K562 (cell line): Measurements from ENCODE around the gene CARMIL3. TPM values are rescaled to one million over a fixed set of nuclear protein-coding genes. Genes with fewer than 3 reads are reported as not detected.

Experiments used
- BRD9 ChIP-seq: fragments of 450-650 bp; IDR thresholded peaks from 2 replicates; pipeline ENCODE4 v1.6.1; 2018; ENCODE audit warnings: low read depth; ENCODE audit not compliant: partially characterized antibody
- CBX2 ChIP-seq: fragments of 200-600 bp; sonication (generic); IDR thresholded peaks from one replicate; pipeline ENCODE4 v1.6.1; 2012; ENCODE audit warnings: mild to moderate bottlenecking, low read length, inconsistent platforms; ENCODE audit not compliant: insufficient read depth, poor library complexity, severe bottlenecking
- CTBP1 ChIP-seq: fragments of 450-650 bp; IDR thresholded peaks from 2 replicates; pipeline ENCODE4 v1.6.1; 2016; ENCODE audit warnings: borderline replicate concordance
- CTCF ChIP-seq, 3 experiments: IDR thresholded peaks in 2 of 3; conservative IDR thresholded peaks in 1 of 3; 2 replicates each; pipeline ENCODE4 v1.5.1; 2011 to 2012; ENCODE audit warnings: low read length in 3 of 3, mild to moderate bottlenecking in 3 of 3, control low read depth in 2 of 3, improper control_type of control experiment in 1 of 3, inconsistent platforms in 1 of 3, low read depth in 1 of 3, mixed read lengths in 1 of 3, moderate library complexity in 1 of 3; ENCODE audit not compliant: insufficient read depth in 2 of 3
- DACH1 ChIP-seq: fragments of 450-650 bp; IDR thresholded peaks from 2 replicates; pipeline ENCODE4 v1.6.1; 2018; ENCODE audit not compliant: partially characterized antibody
- DPF2 ChIP-seq: fragments of 450-650 bp; IDR thresholded peaks from 2 replicates; pipeline ENCODE4 v1.6.1; 2016
- EZH2 ChIP-seq: IDR thresholded peaks from 2 replicates; pipeline ENCODE4 v1.6.1; 2012; ENCODE audit warnings: low read depth, mild to moderate bottlenecking, inconsistent platforms, low read length, borderline replicate concordance
- GABPB1 ChIP-seq: sonication (generic); formaldehyde crosslinking; IDR thresholded peaks from 2 replicates; pipeline ENCODE4 v1.8.0; 2022; ENCODE audit warnings: mild to moderate bottlenecking, missing genetic modification reagents
- HDAC8 ChIP-seq: fragments of 450-650 bp; IDR thresholded peaks from 2 replicates; pipeline ENCODE4 v1.6.1; 2016; ENCODE audit warnings: mild to moderate bottlenecking, missing genetic modification characterization, moderate library complexity, missing compliant biosample characterization
- HMG20B ChIP-seq: fragments of 250-450 bp; sonication (Bioruptor Pico); IDR thresholded peaks from 2 replicates; pipeline ENCODE4 v1.5.0; 2021; ENCODE audit warnings: mild to moderate bottlenecking
- HMGN3 ChIP-seq: IDR thresholded peaks from 2 replicates; pipeline ENCODE4 v1.6.1; 2011; ENCODE audit warnings: borderline replicate concordance, low read depth, mild to moderate bottlenecking, mixed read lengths, low read length; ENCODE audit not compliant: insufficient read length; ENCODE audit errors: extremely low read depth
- KAT8 ChIP-seq: fragments of 450-650 bp; IDR thresholded peaks from 2 replicates; pipeline ENCODE4 v1.6.1; 2016; ENCODE audit warnings: low read depth, mild to moderate bottlenecking
- LARP7 ChIP-seq: fragments of 450-650 bp; IDR thresholded peaks from 2 replicates; pipeline ENCODE4 v1.6.1; 2016
- MEF2A ChIP-seq: IDR thresholded peaks from 2 replicates; pipeline ENCODE4 v1.6.1; 2011; ENCODE audit warnings: low read depth, mild to moderate bottlenecking, low read length, moderate library complexity; ENCODE audit not compliant: control insufficient read depth
- PPARD ChIP-seq: fragments of 250-450 bp; sonication (Bioruptor Pico); IDR thresholded peaks from 2 replicates; pipeline ENCODE4 v1.8.0; 2022; ENCODE audit warnings: inconsistent platforms, mild to moderate bottlenecking, moderate library complexity
- PREB ChIP-seq: sonication (generic); formaldehyde crosslinking; IDR thresholded peaks from 2 replicates; pipeline ENCODE4 v1.8.1; 2023; ENCODE audit warnings: mild to moderate bottlenecking, missing genetic modification reagents
- RUNX1 ChIP-seq: sonication (generic); IDR thresholded peaks from 2 replicates; pipeline ENCODE4 v1.6.1; 2016; ENCODE audit warnings: antibody characterized with exemption, low read depth
- SAP30 ChIP-seq: fragments of 200-600 bp; sonication (generic); IDR thresholded peaks from 2 replicates; pipeline ENCODE4 v1.6.1; 2012; ENCODE audit warnings: borderline replicate concordance, low read depth, mild to moderate bottlenecking, moderate library complexity, low read length, control low read depth, inconsistent platforms; ENCODE audit not compliant: insufficient read depth, poor library complexity, severe bottlenecking
- SUPT5H ChIP-seq: fragments of 450-650 bp; IDR thresholded peaks from 2 replicates; pipeline ENCODE4 v1.6.1; 2016
- TAF15 ChIP-seq: fragments of 200-400 bp; formaldehyde crosslinking; IDR thresholded peaks from 2 replicates; pipeline ENCODE4 v1.6.1; 2017; ENCODE audit warnings: mild to moderate bottlenecking, low read depth, low read length, moderate library complexity
- ZBTB17 ChIP-seq: fragments of 450-650 bp; formaldehyde crosslinking; IDR thresholded peaks from 2 replicates; pipeline ENCODE4 v1.4.0; 2020; ENCODE audit warnings: mild to moderate bottlenecking
- ZFPM2 ChIP-seq: fragments of 250-450 bp; sonication (Bioruptor Pico); IDR thresholded peaks from 2 replicates; pipeline ENCODE4 v1.5.1; 2022; ENCODE audit warnings: mild to moderate bottlenecking
- polyA plus RNA-seq, 8 experiments: library from polyadenylated mRNA; depleted of rRNA in 4 of 8; stranded (reverse) in 5 of 8; unstranded in 3 of 8; fragments of >200 nt; fragmentation: Nextera tagmentation in 2 of 8; fragmentation: Illumina TruSeq in 1 of 8; extraction: Ambion mirVana in 2 of 8; extraction: Trizol in 1 of 8; gene quantifications; 2 replicates each; pipeline versions ENCODE4 v1.2.1 to v1.2.3, GENCODE V29; 2011 to 2014; ENCODE audit warnings: inconsistent platforms in 1 of 8, missing spikeins in 1 of 8
- total RNA-seq, 7 experiments: library from RNA; depleted of rRNA in 6 of 7; stranded (reverse); fragments of >200 nt in 6 of 7; fragmentation: Illumina TruSeq in 2 of 7; extraction: Trizol in 2 of 7; gene quantifications; 2 replicates each; pipeline versions ENCODE4 v1.2.1 to v1.2.3, GENCODE V29; 2011 to 2021; ENCODE audit warnings: low replicate concordance in 1 of 7
- TF ChIP-seq, protein P1 (sequence below): sonication (generic); formaldehyde crosslinking; IDR thresholded peaks from 2 replicates; pipeline ENCODE4 v1.8.0; 2022; ENCODE audit warnings: mild to moderate bottlenecking, missing genetic modification reagents, borderline replicate concordance

The CARMIL3 gene
- total and polyA plus RNA-seq, 9 of the 15 experiments (the other 6 are each of a cell fraction or from before 2014, with no cell fraction given) = 0.01 to 0.11 (median 0.05) TPM; not detected in 5

- TF ChIP-seq TAF15 = no peak
- TF ChIP-seq KAT8 = no peak
- no peak; the same call in 1 of the 2 replicates for TF ChIP-seq DPF2
- TF ChIP-seq PPARD (CRISPR knock-in tag) = no peak
- TF ChIP-seq RUNX1 = no peak
- TF ChIP-seq EZH2 = no peak
- TF ChIP-seq SAP30 = peak; percentile 43
- no peak for TF ChIP-seq HDAC8 (tag)
- TF ChIP-seq HMGN3 = peak; percentile 71
- TF ChIP-seq, protein P1, sequence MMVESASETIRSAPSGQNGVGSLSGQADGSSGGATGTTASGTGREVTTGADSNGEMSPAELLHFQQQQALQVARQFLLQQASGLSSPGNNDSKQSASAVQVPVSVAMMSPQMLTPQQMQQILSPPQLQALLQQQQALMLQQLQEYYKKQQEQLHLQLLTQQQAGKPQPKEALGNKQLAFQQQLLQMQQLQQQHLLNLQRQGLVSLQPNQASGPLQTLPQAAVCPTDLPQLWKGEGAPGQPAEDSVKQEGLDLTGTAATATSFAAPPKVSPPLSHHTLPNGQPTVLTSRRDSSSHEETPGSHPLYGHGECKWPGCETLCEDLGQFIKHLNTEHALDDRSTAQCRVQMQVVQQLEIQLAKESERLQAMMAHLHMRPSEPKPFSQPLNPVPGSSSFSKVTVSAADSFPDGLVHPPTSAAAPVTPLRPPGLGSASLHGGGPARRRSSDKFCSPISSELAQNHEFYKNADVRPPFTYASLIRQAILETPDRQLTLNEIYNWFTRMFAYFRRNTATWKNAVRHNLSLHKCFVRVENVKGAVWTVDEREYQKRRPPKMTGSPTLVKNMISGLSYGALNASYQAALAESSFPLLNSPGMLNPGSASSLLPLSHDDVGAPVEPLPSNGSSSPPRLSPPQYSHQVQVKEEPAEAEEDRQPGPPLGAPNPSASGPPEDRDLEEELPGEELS (CRISPR knock-in tag) = no peak; the same call in 1 of the 2 replicates
- TF ChIP-seq BRD9 = peak; percentile 18
- TF ChIP-seq ZBTB17 = peak; percentile 68
- TF ChIP-seq CTCF (IDR thresholded peaks at IDR 0.05 in 2 of 3, conservative IDR thresholded peaks at IDR 0.05 in 1 of 3; ENCODE audit: insufficient read depth in 2 of 3, low read depth in 1 of 3, low read length in 3 of 3) = no peak
- TF ChIP-seq PREB (CRISPR knock-in tag) = no peak
- TF ChIP-seq CTBP1 = peak; percentile 29
- no peak for TF ChIP-seq CBX2
- TF ChIP-seq HMG20B (CRISPR knock-in tag) = peak; percentile 18; the same call in 1 of the 2 replicates
- no peak for TF ChIP-seq LARP7
- TF ChIP-seq GABPB1 (CRISPR knock-in tag) = peak; percentile 67; the same call in 1 of the 2 replicates
- no peak for TF ChIP-seq ZFPM2 (CRISPR knock-in tag)
- TF ChIP-seq DACH1 = no peak
- TF ChIP-seq SUPT5H = peak; percentile 95
- no peak for TF ChIP-seq MEF2A
These were observed 42.4 kb downstream of the CARMIL3 start, which contains the start of gene PCK2 (continued) for GRCh38 chr14:24093901-24094840.
